Measurements from ENCODE around the gene USHBP1.

USHBP1 gene

DNA sequence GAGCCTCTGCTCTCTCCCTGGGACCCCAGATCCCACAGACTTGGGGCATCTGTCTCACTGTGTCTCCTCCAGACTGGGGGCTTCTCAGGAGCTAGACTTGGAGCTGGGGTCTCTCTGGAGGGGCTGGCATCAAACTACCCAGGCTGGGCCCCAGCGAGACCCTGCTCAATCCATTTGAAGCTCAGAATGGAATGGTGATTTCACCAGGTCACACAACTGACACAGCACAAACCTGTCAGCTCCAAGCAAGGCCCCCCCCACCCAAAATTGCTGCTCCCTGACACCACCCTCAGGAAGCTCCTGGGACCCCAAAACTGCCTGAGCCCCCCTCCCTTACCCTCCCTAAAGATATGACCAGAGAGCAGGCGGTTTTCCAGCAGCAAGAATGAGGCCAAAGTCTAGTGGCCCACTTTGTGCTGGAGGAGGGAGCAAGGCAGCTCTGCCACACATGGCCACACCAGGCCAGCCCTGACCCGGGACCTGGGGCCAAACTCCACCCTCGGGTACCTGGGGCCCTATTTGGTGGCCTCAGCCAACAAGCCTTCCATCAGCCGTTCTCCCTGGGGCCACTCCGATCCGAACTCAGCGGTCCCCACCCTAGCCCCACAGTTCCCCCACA is 21.2 kb downstream of the USHBP1 start:
- no peak overlapping the region; the same call in 1 of the 2 replicates for H3K4me3 ChIP-seq (ENCODE audit: low read length)
- no peak for TF ChIP-seq ZNF274 (IDR thresholded peaks at IDR 0.05; ENCODE audit: low read depth, low read length)

DNA sequence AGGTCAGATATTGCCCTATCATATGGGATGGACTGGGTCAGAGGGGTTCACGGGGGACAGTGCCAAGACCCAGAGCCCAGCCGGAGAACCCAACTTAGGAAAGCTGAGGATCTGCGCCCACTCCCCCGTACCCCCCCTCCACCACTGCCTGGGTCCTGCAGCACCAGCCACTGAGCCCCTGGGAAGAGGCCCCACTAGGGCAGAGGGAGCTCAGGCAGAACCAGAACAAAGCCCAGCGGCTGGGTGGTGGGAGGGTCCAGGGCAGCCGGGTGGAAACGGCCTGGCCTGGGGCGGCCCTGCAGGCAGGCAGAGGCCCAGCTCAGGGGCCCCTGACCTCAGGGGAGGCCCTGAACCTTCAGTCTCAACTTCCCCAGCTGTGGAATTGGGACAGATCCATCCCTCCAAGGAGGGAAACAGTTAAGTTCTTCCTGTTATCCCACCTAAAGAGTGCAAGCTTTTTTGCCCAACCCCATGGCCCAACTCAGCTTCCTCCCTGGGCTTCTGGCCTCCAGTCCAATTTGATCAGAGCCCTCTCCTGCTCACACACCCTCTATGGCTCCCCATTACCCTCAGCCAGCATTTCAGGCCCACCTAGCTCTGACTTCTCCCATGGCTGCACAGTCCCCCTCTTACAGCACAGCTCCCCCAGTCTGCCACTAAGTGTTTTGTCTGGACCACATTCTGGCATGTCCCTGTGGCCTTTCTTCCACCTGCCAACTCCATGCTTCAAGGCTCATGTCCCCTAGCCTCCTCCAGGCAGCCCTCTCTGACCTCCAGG is 21.9 kb downstream of the USHBP1 start:
- TF ChIP-seq ZNF274 (IDR thresholded peaks at IDR 0.05; ENCODE audit: low read depth, low read length): no peak
- H3K4me3 ChIP-seq (ENCODE audit: low read length): no peak overlapping the region

DNA sequence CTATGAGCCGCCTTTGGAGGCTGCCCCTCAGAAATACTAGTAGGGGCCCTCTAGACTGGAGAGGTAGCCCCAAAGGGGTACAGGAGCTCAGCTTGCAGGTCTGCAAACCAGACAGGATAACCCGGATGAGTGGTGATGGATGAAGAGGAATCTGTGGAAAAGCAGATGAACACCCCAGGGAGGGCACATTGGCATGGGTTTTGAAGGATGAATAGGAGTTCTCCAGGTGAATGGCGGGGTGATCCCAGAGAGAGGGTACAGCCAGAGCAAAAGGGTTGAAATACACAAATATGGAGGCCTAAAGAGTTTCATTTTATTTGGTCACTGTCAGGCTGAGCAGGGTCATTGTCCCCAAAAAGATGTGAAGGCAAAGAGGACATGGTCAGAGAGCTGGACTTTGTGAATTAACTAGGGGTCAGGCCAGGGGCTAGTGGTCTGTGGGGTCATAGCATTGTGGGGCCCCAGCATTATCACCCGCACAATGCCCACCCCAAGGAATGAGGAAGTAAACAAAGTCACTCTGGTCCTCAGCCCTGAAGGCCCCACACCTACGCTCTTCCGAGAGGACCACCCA is 23.6 kb downstream of the USHBP1 start:
- H3K4me3 ChIP-seq (ENCODE audit: low read length): no peak overlapping the region
- TF ChIP-seq ZNF274 (IDR thresholded peaks at IDR 0.05; ENCODE audit: low read depth, low read length): no peak

DNA sequence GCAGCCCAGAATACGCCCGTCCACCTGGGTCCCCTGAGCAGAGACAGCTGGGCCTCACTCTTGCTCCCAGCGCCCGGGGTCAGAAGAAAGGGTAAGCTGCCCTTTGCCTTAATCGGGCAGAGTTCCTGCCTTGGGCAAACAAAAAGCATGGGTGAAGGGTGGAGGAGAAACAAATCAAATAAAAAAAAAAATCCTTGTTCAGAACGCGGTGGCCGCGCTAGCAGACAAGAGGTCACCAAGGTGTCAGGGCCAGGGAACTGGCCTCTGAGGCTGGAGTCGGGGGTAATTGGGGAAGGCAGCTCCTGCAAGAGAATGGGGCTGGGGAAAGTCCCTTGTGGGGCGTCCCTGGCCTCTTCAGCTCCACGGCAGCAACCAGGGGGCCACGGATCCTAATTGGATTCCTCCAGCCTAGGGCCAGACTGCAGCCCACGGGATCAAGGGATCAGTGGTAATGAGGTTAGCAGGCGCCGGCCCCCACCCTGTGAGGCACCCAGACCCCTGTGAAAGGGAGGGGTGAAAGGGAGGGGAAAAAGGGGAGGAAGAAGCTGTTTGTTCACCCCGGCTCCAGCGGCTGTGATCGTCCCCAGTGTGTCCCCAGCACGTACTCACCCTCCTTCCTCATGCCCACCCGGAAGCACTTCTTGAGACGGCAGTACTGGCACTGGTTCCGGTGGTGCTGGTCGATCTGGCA is 24.3 kb downstream of the USHBP1 start:
- no peak overlapping the region for H3K4me3 ChIP-seq (ENCODE audit: low read length)
- TF ChIP-seq ZNF274 (IDR thresholded peaks at IDR 0.05; ENCODE audit: low read depth, low read length): no peak

DNA sequence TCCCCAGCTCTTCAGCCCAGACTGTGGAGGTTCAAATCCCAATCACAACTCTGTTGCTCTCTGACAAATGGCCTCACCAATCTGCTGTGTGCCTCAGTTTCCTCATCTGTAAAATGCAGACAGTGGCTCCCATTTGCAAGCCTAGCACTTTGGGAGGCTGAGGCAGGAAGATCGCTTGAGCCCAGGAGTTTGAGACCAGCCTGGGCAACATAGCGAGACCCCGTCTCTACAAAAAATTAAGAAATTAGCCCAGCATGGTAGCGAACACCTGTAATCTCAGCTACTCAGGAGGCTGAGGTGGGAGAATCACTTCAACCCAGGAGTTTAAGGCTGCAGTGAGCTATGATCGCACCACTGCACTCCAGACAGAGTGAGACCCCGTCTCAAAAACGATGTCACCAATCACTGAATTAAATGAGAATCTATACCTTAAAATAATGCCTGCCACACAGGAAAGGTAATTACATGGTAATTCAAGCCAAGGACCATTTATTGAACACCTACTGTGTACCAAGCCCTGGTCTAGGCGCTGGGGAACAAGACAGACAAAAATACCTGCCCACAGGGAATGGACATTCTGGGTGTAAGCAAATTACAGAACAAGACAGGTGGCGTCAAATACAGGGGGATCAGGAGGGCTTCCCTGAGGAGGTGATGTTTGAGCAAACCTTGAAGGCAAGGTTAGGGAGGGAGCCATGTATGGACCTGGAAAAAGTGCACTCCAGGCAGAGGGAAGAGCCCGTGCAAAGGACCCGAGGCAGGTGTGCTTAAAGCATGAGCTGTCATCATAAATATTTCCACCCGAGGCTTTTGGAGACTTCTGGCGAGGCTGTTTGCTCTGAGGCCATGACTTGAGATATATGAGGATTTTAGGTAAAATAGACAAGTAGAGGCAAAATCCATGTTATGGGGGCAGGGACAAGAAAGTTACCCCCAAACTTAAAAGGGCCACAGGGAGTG is 26.5 kb downstream of the USHBP1 start:
- TF ChIP-seq ZNF274 (IDR thresholded peaks at IDR 0.05; ENCODE audit: low read depth, low read length): no peak
- H3K4me3 ChIP-seq (ENCODE audit: low read length): no peak overlapping the region

DNA sequence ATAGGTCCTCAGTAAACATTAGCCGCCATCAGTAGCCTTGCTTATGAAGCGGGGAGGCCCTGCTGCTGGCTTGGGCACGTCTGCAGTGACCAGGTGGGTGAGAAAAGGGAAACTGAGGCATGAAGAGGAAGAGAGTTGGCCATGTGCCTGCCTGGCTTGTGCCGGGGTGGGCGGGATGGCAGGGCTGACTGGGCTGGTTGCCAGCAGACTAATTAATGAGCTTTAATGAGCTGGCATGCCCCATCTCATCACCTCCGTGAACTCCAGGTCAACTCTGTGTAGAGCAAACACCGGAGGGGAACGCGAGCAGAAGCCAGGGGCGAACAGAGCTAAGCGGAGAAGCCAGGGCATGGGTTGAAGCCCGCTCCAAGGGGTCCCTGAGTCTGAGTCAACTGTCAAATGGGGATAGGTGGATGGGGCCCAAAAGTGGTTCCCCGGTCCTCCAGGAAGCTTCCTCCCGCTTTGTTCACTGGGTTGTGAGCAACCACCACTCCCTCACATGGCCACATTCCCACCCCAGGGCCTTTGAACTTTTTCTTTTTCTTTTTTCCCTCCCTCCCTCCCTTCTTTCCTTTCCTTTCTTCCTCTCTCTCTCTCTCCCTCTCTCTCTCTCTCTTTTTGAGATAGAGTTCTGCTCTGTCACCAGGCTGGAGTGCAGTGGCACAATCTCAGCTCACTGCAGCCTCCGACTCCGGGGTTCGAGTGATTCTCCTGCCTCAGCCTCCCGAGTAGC is 27.6 kb downstream of the USHBP1 start:
- TF ChIP-seq ZNF274 (IDR thresholded peaks at IDR 0.05; ENCODE audit: low read depth, low read length): no peak
- no peak overlapping the region for H3K4me3 ChIP-seq (ENCODE audit: low read length)

DNA sequence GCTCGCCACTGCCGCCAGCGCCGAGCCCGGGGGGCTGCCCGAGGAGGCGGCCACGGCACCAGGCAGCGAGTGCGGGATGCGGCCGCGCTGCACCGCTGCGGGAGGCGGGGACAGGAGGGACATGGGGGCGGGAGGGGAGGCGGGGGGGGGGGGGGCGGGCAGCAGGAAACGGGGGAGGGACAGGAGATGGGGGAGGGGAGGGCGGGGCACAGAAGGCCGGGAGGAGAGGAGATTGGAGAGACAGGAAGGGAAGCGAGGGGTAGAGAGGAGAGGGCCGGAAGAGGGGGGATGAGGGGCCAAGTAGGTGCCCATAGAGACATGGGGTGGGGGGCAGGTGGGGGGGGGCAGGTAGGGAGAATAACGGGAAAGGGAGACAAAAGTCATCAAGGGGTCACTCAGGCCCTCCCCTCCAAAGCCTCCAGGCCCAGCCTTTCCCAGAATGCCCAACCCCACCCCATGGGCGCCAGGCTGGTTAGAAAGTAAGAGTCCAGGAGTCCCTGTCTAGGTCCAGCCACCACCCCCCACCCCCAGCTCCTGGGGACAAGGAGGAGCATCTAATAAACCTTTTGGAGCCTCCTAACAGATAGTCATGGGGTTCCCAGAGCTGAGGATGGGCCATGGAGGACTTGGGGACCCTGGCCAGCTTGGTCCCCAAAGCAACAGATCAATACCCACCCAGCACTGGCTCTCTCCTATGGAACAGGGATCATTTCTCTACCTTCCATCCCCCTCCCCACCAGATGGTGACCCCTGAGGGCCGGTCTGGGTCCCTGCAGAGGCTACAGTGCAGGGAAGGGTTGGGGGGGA is 28.4 kb downstream of the USHBP1 start:
- peak overlapping the region; percentile 59; the same call in 1 of the 2 replicates for H3K4me3 ChIP-seq (ENCODE audit: low read length)
- TF ChIP-seq ZNF274 (IDR thresholded peaks at IDR 0.05; ENCODE audit: low read depth, low read length): no peak

DNA sequence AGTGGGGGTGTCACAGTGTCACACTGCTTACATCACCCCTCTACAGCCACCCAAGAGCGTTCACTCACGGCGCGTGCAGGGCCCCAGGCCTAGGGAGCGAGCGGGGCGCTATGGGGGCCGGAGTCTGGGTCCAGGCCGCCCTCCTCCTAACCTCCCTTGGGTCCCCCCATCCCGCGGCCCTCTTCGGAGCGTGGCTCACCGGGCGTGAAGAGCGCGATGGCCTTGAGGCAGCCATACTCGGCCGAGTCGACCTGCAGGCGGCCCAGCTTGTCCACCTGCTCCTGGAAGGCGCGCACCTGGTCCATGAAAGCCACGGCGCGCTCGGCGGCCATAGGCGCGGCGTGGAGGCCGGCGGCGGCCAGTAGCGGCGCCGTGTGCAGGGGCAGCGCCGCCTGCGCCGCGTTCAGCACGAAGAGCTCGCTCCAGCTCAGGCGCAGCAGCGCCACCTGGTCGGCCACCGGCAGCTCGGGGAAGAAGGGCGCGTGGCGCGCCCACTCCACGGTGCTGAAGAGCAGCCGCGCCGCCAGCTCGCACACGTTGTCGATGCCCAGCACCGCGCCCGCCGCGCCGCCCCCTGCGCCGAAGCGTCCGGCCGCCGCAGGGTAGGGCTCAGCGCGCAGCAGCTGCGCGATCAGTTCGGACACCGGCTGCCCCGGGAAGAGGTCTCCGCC is 29.1 kb downstream of the USHBP1 start:
- peak overlapping the region; percentile 59; the same call in 1 of the 2 replicates for H3K4me3 ChIP-seq (ENCODE audit: low read length)
- no peak for TF ChIP-seq ZNF274 (IDR thresholded peaks at IDR 0.05; ENCODE audit: low read depth, low read length)

DNA sequence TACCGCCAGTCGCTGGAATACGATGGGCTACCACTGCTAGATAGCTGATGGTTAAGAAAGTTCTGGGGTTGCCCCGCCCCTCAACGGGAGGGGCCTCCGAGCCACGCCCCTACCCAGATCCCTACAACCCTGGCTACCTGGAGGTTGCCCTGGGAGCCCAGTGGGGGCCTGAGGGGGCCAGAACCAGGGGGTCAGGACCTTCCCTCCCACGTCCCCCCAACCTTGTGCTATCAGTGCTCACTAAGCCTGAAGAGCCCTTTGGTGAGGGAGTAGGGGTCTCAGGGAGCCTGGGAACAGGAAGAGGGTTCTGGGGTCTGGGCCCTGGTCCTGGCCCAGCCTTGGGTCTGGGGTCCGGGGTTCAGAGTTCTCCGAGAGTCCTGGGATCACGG is 29.6 kb downstream of the USHBP1 start:
- peak overlapping the region; percentile 59; the same call in 1 of the 2 replicates for H3K4me3 ChIP-seq (ENCODE audit: low read length)
- TF ChIP-seq ZNF274 (IDR thresholded peaks at IDR 0.05; ENCODE audit: low read depth, low read length): no peak

DNA sequence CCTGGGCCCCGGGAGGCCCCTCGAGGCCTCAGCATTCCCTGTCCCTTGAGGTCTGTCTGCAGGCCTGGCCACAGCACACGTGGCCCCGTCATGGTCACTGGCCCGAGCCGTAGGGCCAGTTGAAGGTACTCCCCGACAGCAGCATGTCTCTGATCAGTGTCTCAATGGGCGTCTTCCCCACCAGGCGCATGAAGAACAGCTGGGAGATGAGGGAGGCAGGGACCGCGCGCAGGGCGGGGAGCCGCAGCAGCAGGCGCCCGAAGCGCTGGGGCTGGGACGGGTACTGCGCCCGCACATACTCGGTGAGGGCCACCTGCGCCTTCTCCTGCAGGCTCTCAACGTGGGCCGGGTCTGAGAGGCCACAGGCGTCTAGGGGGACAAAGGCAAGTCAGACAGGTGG is 32.3 kb downstream of the USHBP1 start:
- no peak for TF ChIP-seq ZNF274 (IDR thresholded peaks at IDR 0.05; ENCODE audit: low read depth, low read length)
- H3K4me3 ChIP-seq (ENCODE audit: low read length): no peak overlapping the region

DNA sequence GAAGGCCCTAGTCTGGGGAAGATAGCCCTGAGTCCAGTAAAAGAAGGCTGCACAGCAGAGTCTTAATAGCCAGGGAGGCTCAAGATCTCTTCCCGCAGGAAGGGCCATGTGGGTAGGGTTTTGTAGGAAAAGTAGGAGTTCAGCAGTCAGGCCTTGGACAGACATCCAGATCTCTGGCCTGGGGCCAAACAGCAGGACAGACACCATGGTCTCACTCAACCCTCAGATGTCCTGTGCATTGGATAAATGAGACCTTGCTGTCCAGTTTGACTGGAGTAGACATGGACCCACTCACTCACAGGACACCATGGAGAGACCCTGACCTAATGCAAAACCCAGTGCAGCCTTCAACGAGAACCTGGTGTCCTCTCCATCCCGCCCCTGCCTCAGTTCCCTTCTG is 34.7 kb downstream of the USHBP1 start:
- no peak overlapping the region for H3K4me3 ChIP-seq (ENCODE audit: low read length)
- TF ChIP-seq ZNF274 (IDR thresholded peaks at IDR 0.05; ENCODE audit: low read depth, low read length): no peak
